ENCODE results near the gene GALK1.

GRCh38 chr17:75765981-75766380, 989 bp upstream of the GALK1 start:
- no peak for TF ChIP-seq EZH2 (IDR thresholded peaks at IDR 0.05)
- no peak for TF ChIP-seq POLR2AphosphoS5 (IDR thresholded peaks at IDR 0.05; ENCODE audit: borderline replicate concordance, low read depth, low read length)
- no peak for TF ChIP-seq FOXP2 (optimal IDR thresholded peaks at IDR 0.05; ENCODE audit: control extremely low read depth, extremely low read length, insufficient read depth)

All from SK-N-MC (cell line).